Kidney epithelial cell (primary cell): ENCODE measurements around the gene ZDHHC24. TPM values are rescaled to one million over a fixed set of nuclear protein-coding genes. Genes with fewer than 3 reads are reported as not detected.

Experiments used
- DNase-seq: peaks from one replicate; pipeline ENCODE4 v3.0.0-alpha.2; 2010; ENCODE audit warnings: low read depth
- H3K27me3 ChIP-seq: 2 replicates; pipeline ENCODE4 v1.6.0; 2011; ENCODE audit warnings: low read length; ENCODE audit not compliant: control insufficient read depth, insufficient read depth
- H3K36me3 ChIP-seq: 2 replicates; pipeline ENCODE4 v1.5.1; 2011; ENCODE audit warnings: low read length; ENCODE audit not compliant: control insufficient read depth, insufficient read depth
- H3K4me3 ChIP-seq: 2 replicates; pipeline ENCODE4 v1.5.1; 2011; ENCODE audit warnings: low read depth, mild to moderate bottlenecking, control low read depth, low read length
- total RNA-seq: library from RNA; depleted of rRNA; stranded (reverse); fragments of >200 nt; gene quantifications from 2 replicates; pipeline ENCODE4 v1.2.3, GENCODE V29; 2015
- TF ChIP-seq, protein P1 (sequence below): IDR thresholded peaks from 2 replicates; pipeline ENCODE4 v1.5.1; 2011; ENCODE audit warnings: mild to moderate bottlenecking, moderate library complexity, low read length, control low read depth, inconsistent platforms; ENCODE audit not compliant: insufficient read depth, poor library complexity, severe bottlenecking

The ZDHHC24 gene
- total RNA-seq, 1 donor from 2014 or later = 22.0 TPM

DNA sequence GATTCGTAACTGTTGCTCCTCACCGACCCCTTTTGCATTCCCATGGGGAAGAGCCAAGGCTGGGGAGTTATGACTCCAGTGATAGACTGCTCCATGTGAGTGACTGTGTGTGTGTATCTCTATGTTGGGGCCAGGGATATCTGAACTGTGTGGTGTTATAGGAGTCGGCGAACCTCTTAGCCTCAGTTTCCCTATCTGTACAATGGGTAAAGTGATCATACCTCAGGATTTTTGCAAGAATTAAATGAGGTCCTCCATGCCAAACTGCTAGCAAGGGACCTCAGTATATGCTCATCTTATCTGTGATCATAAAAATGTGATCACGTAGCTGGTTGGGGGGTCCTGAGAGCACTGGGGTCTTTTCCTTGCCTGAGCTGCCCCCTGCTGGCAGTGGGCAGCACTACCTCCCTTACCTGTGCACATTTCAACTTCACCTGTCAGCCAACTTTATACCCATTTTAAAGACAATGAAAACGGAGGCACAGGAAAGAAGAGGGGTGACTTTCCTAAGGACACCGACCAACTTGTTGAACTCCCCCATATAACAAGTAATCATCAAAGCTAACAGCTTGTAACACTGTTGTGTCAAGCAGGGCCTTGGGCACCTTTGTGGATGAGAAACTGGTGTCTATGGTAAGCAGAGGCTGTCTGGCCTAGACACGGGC is 67.0 kb downstream of the ZDHHC24 start:
- TF ChIP-seq, protein P1, sequence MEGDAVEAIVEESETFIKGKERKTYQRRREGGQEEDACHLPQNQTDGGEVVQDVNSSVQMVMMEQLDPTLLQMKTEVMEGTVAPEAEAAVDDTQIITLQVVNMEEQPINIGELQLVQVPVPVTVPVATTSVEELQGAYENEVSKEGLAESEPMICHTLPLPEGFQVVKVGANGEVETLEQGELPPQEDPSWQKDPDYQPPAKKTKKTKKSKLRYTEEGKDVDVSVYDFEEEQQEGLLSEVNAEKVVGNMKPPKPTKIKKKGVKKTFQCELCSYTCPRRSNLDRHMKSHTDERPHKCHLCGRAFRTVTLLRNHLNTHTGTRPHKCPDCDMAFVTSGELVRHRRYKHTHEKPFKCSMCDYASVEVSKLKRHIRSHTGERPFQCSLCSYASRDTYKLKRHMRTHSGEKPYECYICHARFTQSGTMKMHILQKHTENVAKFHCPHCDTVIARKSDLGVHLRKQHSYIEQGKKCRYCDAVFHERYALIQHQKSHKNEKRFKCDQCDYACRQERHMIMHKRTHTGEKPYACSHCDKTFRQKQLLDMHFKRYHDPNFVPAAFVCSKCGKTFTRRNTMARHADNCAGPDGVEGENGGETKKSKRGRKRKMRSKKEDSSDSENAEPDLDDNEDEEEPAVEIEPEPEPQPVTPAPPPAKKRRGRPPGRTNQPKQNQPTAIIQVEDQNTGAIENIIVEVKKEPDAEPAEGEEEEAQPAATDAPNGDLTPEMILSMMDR = peak; percentile 86
- no peaks in the 10 kb centered on the region for H3K27me3 ChIP-seq
- H3K36me3 ChIP-seq = no peaks in the 10 kb centered on the region
- H3K4me3 ChIP-seq = peak overlapping the region; percentile 87
- no peak for DNase-seq

DNA sequence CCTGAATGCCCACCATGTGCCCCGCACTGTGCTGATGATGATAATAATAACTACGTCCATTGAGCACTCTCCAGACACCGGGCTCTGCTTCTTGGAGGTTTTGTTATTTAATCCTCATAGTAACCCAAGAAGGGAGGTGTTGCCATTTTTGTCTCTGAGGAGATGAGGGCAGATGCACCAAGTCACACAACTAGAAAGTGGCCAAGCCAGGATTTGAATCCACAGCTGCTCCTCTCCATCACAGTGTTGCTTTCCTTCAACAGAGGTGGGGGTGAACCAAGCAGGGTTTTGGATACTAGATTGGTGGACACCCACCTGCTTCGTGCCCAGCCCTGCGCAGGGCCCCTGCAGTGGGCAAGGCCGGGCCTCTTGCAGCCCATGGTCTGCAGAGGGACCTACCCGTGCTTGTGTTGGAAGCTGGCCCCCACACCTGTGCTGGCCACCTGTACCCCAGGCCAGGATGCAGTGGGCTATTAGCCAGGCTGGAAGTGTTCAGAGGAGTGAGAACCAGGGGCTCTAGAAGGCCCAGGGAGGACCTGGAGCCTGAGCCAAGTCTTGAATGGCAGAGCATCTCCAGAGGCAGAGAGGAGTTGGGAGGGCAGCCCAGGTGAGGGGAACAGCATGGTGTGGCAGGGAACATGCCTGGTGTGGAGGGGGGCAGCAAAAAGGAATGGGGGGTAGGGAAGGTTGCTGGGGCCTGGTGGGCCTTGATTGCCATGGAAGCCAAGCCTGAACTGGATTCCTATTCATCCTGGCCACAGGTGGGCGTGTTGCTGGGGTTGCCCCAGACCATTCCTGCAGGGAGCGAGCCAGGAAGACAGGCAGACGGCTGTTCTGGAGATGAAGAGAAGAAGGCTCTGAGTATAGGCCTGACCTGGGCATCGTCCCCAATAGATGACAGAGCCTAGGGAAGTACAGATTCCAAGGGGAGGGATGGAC is 68.3 kb downstream of the ZDHHC24 start:
- no peak for DNase-seq
- TF ChIP-seq, protein P1 = no peak
- no peaks in the 10 kb centered on the region for H3K36me3 ChIP-seq
- H3K27me3 ChIP-seq = no peaks in the 10 kb centered on the region
- H3K4me3 ChIP-seq = no peak overlapping the region

DNA sequence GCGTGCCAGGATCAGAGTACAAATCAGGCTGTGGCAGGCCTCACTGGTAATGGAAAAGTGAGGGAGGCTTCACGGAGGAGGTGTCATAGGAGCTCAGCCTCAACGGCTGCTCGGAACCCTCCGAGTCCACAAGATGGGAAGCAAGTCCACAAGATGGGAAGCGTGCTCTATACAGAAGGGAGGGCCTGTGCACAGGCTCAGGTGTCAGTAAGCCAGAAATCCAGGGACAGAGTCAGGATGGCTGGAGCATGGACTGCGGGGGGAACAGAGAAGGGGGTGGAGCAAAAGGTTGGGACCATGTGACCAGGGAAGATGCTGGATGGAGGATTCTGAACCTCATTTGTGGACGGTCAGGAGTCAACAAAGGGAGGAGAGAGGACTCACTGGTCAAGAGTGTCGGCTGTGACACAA is 69.0 kb downstream of the ZDHHC24 start:
- TF ChIP-seq, protein P1 = no peak
- DNase-seq = no peak
- Histone ChIP-seq H3K36me3 (no peaks in the 10 kb centered on the region), H3K27me3 (no peaks in the 10 kb centered on the region), H3K4me3 (no peak overlapping the region)

DNA sequence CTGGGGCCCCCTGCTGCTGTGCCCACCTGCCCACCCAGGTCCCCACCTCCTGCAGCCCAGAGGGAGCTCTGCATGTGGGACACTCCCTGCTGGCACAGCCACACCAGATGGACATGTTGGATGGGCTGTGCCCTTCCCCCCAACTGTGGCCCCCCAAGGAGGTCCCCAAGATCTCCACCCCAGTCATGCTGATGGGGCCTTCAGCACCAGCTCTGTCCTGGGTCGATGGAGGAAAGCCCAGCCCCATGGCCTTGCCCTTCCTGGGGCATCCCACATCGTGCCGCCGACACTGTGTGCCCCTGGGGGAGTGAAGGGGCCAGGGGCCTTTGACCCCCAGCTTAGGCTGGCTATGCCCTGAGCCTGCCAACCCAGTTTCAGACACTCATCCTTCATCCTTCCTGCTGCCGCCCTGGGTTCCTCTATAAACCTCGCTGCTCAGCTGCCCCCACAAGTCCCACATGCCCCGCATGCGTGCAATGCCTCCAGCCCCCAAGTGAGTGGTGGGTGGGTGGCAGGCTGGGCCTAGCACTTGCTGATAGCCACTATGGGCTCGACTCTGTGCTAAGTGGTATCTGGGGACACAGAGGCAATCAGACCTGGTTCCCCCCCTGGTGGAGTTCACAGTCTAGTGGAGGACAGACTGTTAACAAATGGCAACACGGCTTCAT is 69.5 kb downstream of the ZDHHC24 start:
- H3K36me3 ChIP-seq = no peaks in the 10 kb centered on the region
- TF ChIP-seq, protein P1 = no peak
- DNase-seq = no peak
- H3K4me3 ChIP-seq = no peak overlapping the region
- H3K27me3 ChIP-seq = no peaks in the 10 kb centered on the region

DNA sequence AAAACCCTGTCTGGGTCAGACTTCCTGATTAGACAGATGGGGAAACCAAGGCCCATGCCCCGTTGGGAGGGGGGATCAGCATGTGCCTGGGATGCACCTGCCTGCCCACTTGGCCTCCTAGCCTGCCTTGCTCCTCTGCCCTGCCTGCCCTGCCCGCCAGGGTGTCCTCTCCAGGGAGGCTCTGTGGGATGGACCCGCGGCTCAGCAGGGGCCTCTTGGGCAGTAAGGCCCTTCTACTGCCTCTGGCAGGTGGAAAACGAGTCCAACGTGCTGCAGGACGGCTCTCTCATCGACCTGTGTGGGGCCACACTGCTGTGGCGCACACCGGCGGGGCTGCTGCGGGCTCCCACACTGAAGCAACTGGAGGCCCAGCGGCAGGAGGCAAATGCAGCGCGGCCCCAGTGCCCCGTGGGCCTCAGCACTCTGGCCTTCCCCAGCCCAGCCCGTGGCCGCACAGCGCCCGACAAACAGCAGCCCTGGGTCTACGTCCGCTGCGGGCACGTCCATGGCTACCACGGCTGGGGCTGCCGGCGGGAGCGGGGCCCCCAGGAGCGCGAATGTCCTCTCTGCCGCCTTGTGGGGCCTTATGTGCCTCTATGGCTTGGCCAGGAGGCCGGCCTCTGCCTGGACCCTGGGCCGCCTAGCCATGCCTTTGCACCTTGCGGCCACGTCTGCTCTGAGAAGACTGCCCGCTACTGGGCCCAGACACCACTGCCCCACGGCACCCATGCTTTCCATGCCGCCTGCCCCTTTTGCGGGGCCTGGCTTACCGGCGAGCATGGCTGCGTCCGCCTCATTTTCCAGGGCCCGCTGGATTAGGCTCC is 70.3 kb downstream of the ZDHHC24 start:
- no peak for DNase-seq
- H3K27me3 ChIP-seq = no peaks in the 10 kb centered on the region
- TF ChIP-seq, protein P1 = no peak
- H3K36me3 ChIP-seq = no peaks in the 10 kb centered on the region
- no peak overlapping the region for H3K4me3 ChIP-seq
